Activated gamma-delta T cell treated with anti-CD3 and anti-CD28 coated beads, Interleukin-2, amount 50 U/mL, for 16 hours (primary cell): ENCODE results near the gene NAA10.

Experiments used
- DNase-seq: peaks from one replicate; pipeline ENCODE4 v3.0.0-alpha.2; 2020; ENCODE audit warnings: low read depth

The NAA10 gene

GRCh38 chrX:153909024-153909979 lies 25.5 kb downstream of the NAA10 start:
- no peak for DNase-seq

GRCh38 chrX:153908219-153908860 lies 26.5 kb downstream of the NAA10 start:
- DNase-seq, result no peak

- DNase-seq, result no peak
Measured at GRCh38 chrX:153907456-153907855, 27.4 kb downstream of the NAA10 start.

DNA sequence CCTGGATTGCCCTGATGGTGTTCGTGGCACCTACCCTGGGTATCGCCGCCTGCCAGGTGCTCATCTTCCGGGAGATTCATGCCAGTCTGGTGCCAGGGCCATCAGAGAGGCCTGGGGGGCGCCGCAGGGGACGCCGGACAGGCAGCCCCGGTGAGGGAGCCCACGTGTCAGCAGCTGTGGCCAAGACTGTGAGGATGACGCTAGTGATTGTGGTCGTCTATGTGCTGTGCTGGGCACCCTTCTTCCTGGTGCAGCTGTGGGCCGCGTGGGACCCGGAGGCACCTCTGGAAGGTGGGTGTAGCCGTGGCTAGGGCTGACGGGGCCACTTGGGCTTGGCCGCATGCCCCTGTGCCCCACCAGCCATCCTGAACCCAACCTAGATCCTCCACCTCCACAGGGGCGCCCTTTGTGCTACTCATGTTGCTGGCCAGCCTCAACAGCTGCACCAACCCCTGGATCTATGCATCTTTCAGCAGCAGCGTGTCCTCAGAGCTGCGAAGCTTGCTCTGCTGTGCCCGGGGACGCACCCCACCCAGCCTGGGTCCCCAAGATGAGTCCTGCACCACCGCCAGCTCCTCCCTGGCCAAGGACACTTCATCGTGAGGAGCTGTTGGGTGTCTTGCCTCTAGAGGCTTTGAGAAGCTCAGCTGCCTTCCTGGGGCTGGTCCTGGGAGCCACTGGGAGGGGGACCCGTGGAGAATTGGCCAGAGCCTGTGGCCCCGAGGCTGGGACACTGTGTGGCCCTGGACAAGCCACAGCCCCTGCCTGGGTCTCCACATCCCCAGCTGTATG lies 28.5 kb downstream of the NAA10 start:
- DNase-seq, result no peak

- DNase-seq, result no peak
Measured at GRCh38 chrX:153905481-153906095, 29.2 kb downstream of the NAA10 start.

DNA sequence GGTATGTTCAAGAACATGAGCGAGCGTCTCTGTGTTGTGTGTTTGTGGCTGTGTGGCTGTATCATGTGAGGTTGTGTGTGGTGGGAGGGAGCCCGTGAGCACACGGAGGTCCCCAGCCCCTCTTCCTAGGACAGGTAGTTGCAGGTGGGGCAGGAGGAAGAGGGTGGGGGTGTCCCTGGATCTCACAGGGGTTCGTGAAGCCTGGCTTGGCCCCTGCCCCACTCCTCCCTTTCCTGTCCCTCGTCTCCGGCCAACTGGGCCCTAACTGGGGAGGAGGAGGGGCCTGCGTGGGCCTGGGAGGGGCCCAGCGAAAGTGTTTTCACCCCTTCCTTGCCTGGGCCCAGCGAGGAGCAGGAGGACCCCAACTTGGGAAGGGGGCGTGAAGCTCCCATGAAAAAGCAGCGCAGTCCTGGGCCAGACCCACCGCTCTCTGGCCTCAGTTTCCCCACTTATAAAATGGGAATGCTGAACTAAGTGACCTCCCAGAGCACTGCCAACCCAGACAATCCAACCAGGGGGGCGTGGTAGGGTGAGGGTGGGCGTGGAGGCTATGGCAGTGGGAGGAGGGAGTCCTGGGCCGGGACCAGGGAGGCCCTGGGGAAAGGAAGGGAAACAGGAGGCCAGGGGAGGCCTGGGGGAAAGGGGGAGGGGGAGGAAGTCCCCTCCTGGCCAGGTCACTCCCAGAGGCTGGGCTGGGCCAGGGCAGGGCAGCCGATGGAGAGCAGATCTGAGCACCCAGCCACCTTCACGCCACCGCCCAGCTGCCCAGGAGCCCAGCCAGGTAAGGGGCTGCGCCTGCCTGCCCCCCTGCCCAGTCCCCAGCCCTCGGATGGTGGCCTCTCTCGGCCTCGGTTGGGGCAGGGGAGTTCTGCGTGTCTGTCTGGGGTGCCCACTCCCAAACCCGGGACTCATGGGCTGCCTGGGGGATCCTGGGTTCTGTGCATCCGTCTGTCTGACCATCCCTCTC lies 30.6 kb downstream of the NAA10 start, which contains the start of gene AVPR2:
TSS of gene AVPR2 (plus strand) at position 683 of the 967 bp plus-strand sequence. CDS start 473 bp downstream, outside the sequence.
- no peak for DNase-seq

DNA sequence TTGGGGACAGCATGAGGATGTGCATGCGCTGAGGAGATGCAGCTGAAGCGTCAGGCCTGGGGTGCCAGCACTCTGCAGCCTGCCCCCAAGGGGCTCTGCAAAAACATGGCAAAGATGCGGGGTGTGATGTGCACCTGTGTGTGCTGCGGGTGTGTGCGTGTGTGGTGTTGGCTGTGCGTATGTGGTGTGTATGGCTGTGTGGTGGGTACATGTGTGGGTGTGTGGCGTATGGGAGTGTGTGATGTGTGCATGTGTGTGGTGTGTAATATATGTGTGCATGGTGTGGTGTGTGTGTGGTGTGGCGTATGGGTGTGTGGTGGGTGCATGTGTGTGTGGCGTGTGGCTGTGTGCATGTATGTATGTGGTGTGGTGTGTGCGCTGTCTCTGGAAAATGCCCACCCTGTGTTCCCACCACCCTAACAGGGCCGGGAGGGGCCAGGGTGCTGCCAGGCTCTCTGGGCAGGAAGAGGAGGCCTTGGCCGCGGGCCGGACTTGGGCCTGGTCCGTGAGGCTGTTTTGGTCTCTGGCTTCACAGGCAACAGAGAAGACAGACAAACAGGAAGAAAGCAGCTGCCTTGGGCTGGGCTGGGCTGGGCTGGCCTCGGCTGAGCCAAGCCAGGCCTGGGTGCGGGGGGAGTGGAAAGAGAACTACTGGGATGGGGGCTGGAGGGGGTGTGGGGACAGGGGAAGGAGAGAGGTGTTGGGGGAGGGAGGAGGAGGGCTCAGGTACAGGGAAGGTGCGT lies 31.4 kb downstream of the NAA10 start:
- no peak for DNase-seq

DNA sequence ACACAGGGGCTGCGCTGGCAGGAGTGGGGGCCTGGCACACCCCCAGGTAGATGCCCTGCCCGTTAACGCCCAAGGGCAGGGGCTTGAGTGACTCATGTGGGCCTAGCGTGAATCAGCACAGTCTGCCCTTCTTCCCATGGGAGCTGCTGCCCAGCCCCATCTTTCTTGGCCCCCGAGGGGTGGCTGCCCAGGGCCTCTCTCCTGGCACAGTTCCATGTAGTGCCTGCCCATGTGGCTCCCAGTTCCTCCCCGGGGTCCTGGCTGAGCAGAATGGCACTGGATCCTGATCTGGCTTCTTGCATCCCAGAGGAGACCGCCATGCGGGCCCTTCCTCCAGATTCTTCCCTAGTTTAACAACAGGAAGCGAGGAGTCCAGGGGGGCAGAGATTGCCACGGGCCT lies 32.5 kb downstream of the NAA10 start:
- no peak for DNase-seq

DNA sequence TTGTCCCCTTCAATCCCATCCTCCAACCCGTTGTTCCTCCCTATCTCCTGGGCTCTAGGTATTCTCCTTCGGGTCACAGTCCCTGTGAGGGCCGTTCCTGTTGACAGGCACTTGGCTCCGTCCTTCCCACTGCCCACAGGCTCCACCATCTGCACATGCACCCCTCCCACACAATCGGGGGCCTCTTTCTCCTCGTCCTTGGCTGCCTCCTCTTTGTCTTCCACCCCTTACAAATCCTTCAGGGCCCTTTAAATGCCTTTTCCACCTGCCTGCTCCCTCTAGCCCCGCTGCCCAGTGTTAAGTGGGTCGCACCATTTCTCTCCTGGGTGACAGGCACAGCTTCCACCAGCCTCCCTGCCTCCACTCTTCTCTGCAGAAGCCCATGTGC lies 33.1 kb downstream of the NAA10 start:
- no peak for DNase-seq

DNA sequence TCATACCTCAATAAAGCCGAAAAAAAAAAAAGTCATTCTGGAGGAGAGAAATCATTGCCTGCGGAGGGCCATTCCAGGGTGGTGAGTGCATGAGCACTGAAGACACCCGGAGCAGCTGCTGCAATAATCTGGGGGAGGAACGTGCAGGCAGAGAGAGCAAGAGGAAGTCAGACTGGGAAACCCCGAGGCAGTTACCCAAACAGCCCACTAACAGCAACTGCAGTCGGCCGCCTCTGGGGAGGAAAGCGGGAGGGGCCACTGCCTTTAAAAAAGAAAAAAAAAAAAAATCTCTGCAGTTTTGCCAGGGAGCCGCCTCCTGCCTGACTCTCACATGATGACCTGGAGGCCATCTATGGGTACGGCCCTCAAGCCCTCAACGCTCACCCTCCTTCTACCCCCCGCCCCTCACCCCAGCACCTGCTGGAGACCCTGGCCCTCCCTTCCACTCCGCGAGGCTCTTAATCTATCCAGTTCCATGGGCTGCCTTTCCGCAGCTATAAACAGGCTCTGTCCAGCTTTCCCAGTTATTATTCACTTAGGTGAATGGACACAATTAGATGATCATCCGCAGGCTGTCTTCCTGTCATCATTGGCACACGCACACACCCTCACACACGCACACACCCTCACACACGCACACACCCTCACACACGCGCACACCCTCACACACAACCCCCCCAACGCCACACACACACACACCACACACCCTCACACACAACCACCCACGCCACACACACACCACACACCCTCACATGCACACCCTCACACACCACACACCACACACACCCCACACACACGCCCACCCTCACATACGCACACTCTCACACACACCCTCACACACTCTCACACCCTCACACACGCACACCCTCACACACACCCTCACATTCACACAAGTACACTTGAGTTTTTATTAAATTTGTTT lies 33.7 kb downstream of the NAA10 start:
- peak; percentile 41 for DNase-seq

- no peak for DNase-seq
Measured at GRCh38 chrX:153897899-153898298, 36.9 kb downstream of the NAA10 start.

DNA sequence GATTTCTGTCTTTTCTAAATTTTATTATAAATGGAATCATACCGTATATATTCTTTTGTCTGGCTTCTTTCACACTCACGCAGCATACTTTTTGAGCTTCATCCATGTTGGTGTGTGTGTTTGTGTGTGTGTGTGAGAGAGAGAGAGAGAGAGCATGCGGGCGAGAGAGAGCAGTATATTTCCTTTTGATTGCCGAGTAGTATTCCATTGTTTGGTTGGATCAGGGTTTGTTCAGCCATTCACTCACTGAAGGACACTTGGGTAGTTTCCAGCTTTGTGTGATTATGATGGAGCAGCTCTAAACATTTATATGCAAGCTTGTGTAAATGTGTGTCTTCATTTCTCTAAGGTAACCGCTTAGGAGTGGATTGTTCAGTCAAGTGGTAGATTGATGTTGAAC lies 45.7 kb downstream of the NAA10 start:
- DNase-seq, result no peak

GRCh38 chrX:153888344-153888743 lies 46.5 kb downstream of the NAA10 start:
- no peak for DNase-seq

GRCh38 chrX:153887385-153887784 lies 47.5 kb downstream of the NAA10 start:
- DNase-seq, result no peak

- no peak for DNase-seq
Measured at GRCh38 chrX:153886915-153887314, 47.9 kb downstream of the NAA10 start.

DNA sequence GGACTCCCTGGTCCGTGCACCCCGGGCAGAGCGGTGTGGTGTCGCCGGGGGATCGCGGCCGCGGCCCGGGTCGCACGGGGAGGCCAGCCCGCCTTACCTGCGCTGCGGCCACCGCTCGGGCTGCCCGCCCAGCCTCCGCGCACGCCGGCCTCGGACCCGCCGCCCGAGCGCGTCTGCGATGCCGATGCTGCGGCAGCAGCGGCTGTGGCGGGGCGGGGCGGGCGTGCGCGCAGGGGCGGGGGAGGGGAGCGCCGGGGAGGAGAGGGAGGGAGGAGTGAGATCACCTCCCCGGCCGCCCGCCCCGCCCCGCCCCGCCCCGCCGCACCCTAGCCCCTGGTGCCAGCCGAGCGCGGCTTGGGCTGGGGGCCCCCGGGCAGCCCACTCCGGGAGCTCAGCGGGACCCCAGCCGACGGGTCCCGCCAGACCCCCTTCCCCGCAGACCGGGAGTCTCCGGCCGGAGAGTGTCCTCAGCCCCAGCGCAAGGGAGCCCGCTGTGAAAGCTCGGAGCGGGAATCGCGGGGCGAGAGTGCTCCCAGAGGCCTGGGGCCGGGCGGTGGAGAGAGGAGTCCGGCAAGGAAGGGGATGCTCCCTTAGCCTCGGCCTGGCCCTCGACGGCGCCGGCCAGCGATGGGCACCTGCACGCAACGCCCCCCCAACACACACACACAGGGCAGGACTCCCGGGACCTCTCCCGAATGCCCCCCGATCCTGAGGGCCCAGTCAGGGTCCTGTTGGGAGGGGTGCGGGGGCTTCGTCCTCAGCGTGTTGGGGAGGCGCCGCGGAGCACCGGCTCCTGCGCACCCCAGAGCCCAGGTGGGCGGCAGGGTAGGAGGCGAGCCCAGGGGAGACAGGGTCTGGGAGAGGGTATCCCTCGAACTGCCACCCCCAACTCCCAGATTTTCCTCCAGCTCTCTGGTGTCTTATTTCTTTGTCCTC lies 48.6 kb downstream of the NAA10 start, which contains the start of gene L1CAM:
TSS of gene L1CAM (minus strand) at position 206 of the 936 bp plus-strand sequence. CDS start 10,337 bp downstream, outside the sequence.
- no peak for DNase-seq

DNA sequence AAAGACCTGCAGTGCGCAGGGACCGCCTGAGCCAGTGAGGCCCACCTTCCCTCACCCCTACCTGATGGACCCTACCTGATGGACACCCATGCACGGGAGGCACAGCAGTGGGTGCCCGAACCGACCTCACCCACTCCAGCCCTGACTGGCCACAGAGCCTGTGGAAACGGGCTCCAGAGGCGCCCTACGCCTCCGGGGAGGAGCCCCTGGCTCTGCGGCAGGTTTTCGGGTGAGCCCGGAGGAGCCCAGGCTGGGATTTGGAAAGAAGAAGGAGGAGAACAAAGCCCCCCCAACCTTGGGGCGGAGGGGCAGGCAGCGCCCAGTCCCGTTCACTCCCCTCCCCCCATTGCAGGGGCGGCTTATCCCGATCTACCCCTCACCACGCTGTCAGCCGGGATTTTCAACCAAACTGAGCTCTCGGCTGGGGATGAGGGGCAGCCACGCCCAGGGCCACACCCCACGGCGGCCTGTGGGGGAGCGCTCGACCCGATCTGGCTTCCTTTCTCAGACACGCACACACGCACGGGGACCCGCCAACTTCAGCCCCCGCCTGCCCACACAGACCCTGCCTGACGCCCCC lies 49.5 kb downstream of the NAA10 start:
- no peak for DNase-seq
